ENCODE measurements around the gene GPX7. TPM values are rescaled to one million over a fixed set of nuclear protein-coding genes. Genes with fewer than 3 reads are reported as not detected.

Gene GPX7
- total RNA-seq, result 10 to 100 TPM in 1 of 4 donors, 1 to 10 TPM in 3; 1.7 to 13.0 (median 6.6) TPM

- DNase-seq, result peak in 1 of 2 donors; percentile 22
Measured at GRCh38 chr1:52601991-52602855, at the start of gene GPX7. TSS of gene GPX7 (plus strand) at chr1:52602371. CDS start at chr1:52602410, 39 bp downstream.

GRCh38 chr1:52552505-52553361, 49.4 kb upstream of the GPX7 start, which contains the start of gene TUT4:
TSS of gene TUT4 (minus strand) at chr1:52553092. CDS start at chr1:52526280, 26,812 bp downstream.
- no peaks in the 10 kb centered on the region for H3K9me3 ChIP-seq
- in situ Hi-C loops (cut with MboI; ENCODE audit: low sequenced_read_pairs in 4 of 4) (no loop called here), intact Hi-C loops (cut with DNase I; ENCODE audit: low total_unique reads) (loop anchor here (1.0 to 5.0 kb wide), 4 partner anchors 48 to 185 kb away; partner anchors contain the start of genes CC2D1B, ORC1 and PRPF38A)
- peak; percentile 51 to 53 for TF ChIP-seq POLR2A (IDR thresholded peaks at IDR 0.05)
- no peak for TF ChIP-seq CTCF (IDR thresholded peaks at IDR 0.05 in 4 of 5, conservative IDR thresholded peaks at IDR 0.05 in 1 of 5)
- DNase-seq, result peak; percentile 52 to 67
- H3K27me3 ChIP-seq, result no peaks in the 10 kb centered on the region
- ATAC-seq, result peak; percentile 63 to 75
- no peaks in the 10 kb centered on the region for H3K36me3 ChIP-seq
- peaks cover 34 to 35% of the 10 kb centered on the region in 2 donors for H3K4me1 ChIP-seq
- H3K4me3 ChIP-seq, result peak within 1 kb of the TSS; percentile 91 to 100 (median 96)
- peak within 1 kb of the TSS; percentile 97 to 99 (median 98) for H3K27ac ChIP-seq

More at GRCh38 chr1:52601991-52602855, at the start of gene GPX7:
- Histone ChIP-seq H3K4me3 (peak within 1 kb of the TSS; percentile 65 to 75 (median 70)), H3K36me3 (peaks cover 0 to 7% of the 10 kb centered on the region in 2 donors), H3K9me3 (no peaks in the 10 kb centered on the region), H3K4me1 (peaks cover 27 to 53% of the 10 kb centered on the region in 2 donors), H3K27me3 (no peaks in the 10 kb centered on the region), H3K27ac (peak within 1 kb of the TSS; percentile 85 to 96 (median 92))
- ATAC-seq, result peak; percentile 24 to 26
- TF ChIP-seq POLR2A (IDR thresholded peaks at IDR 0.05) (peak in 1 of 2 donors; percentile 55), CTCF (IDR thresholded peaks at IDR 0.05 in 4 of 5, conservative IDR thresholded peaks at IDR 0.05 in 1 of 5) (no peak)
- intact Hi-C loops (cut with DNase I; ENCODE audit: low total_unique reads), result no loop called here
- in situ Hi-C loops (cut with MboI; ENCODE audit: low sequenced_read_pairs in 4 of 4), result no loop called here

GRCh38 chr1:52553362-52554266, 48.6 kb upstream of the GPX7 start:
- ATAC-seq, result peak; percentile 66 to 69
- peak; percentile 66 to 75 for DNase-seq

More at GRCh38 chr1:52553362-52554266, 48.6 kb upstream of the GPX7 start:
- H3K27ac ChIP-seq, result peak overlapping the region; percentile 97 to 99 (median 98)
- H3K27me3 ChIP-seq, result no peaks in the 10 kb centered on the region
- H3K4me1 ChIP-seq, result peaks cover 25 to 34% of the 10 kb centered on the region in 2 donors
- peak overlapping the region; percentile 91 to 100 (median 96) for H3K4me3 ChIP-seq
- intact Hi-C loops (cut with DNase I; ENCODE audit: low total_unique reads) (loop anchor here (1.0 to 5.0 kb wide), 4 partner anchors 47 to 186 kb away; partner anchors contain the start of genes CC2D1B, ORC1 and PRPF38A), in situ Hi-C loops (cut with MboI; ENCODE audit: low sequenced_read_pairs in 4 of 4) (no loop called here)
- no peak for TF ChIP-seq CTCF (IDR thresholded peaks at IDR 0.05 in 4 of 5, conservative IDR thresholded peaks at IDR 0.05 in 1 of 5)
- peak; percentile 51 to 61 for TF ChIP-seq POLR2A (IDR thresholded peaks at IDR 0.05)
- H3K9me3 ChIP-seq, result no peaks in the 10 kb centered on the region
- no peaks in the 10 kb centered on the region for H3K36me3 ChIP-seq
